Putamen (tissue), 1 donor: ENCODE data around the gene GSAP.
"Not testable (repeated sequence)": the region's sequence is repeated elsewhere in the genome, so short reads cannot be mapped to it uniquely, and the experiment has no call there.

Experiments used
- DNase-seq: peaks from one replicate; pipeline ENCODE4 v3.0.0-alpha.2; 2016; ENCODE audit warnings: low spot score

The GSAP gene

GRCh38 chr7:77282897-77283296 is 133.3 kb downstream of the GSAP start:
- no peak for DNase-seq

GRCh38 chr7:77281780-77282478 is 134.2 kb downstream of the GSAP start:
- no peak for DNase-seq

GRCh38 chr7:77276120-77276519 is 140.0 kb downstream of the GSAP start:
- no peak for DNase-seq

- not testable (repeated sequence) for DNase-seq
Observed at GRCh38 chr7:77275663-77276062, 140.5 kb downstream of the GSAP start.

GRCh38 chr7:77271766-77272165 is 144.4 kb downstream of the GSAP start:
- no peak for DNase-seq

GRCh38 chr7:77270094-77270480 is 146.1 kb downstream of the GSAP start:
- DNase-seq, result no peak

- no peak for DNase-seq
Observed at GRCh38 chr7:77269360-77270093, 146.6 kb downstream of the GSAP start.

GRCh38 chr7:77266291-77266794 is 149.8 kb downstream of the GSAP start:
- DNase-seq, result no peak

GRCh38 chr7:77265666-77266065 is 150.5 kb downstream of the GSAP start:
- no peak for DNase-seq

- no peak for DNase-seq
Observed at GRCh38 chr7:77262316-77262715, 153.8 kb downstream of the GSAP start.
